Lower lobe of right lung (tissue), 2 donors: Measurements from ENCODE around the gene MYL6B. TPM values are rescaled to one million over a fixed set of nuclear protein-coding genes. Genes with fewer than 3 reads are reported as not detected.
A peak's percentile ranks its signal among the peaks of the same experiment; 100 is the strongest.

ENCODE experiments used
- ATAC-seq, 2 donors: fragments of 200-7000 bp; cut with Tn5 transposase; one replicate each; pipeline ENCODE4 v1.9.1; 2020 to 2022; ENCODE audit warnings: mild to moderate bottlenecking in 2 of 2, moderate library complexity in 2 of 2
- DNase-seq: peaks from one replicate; pipeline ENCODE4 v3.0.0-alpha.2; 2020
- H3K27ac ChIP-seq: fragments of 200-600 bp; one replicate; pipeline ENCODE4 v1.8.0; 2022
- H3K27me3 ChIP-seq: fragments of 200-600 bp; one replicate; pipeline ENCODE4 v1.8.0; 2022; ENCODE audit warnings: low read depth
- H3K36me3 ChIP-seq: fragments of 200-600 bp; one replicate; pipeline ENCODE4 v1.8.0; 2022; ENCODE audit warnings: mild to moderate bottlenecking
- H3K4me1 ChIP-seq: fragments of 200-600 bp; one replicate; pipeline ENCODE4 v1.8.0; 2022
- H3K4me3 ChIP-seq: fragments of 200-600 bp; one replicate; pipeline ENCODE4 v1.8.0; 2022; ENCODE audit warnings: mild to moderate bottlenecking
- H3K9me3 ChIP-seq: fragments of 200-600 bp; one replicate; pipeline ENCODE4 v1.8.0; 2022
- intact Hi-C: fragments of 100-400 bp; cut with DNase I; formaldehyde crosslinking; loops from one replicate; pipeline ENCODE4 v1.11.0; 2022
- total RNA-seq: library from RNA; stranded (reverse); fragmentation: NEBNext Ultra II Directional; extraction: Animal tissue kit (Norgen Biotek cat#: 25700); gene quantifications from one replicate; pipeline ENCODE4 v1.2.1, GENCODE V29; 2021
- TF ChIP-seq, protein P1 (sequence below): fragments of 200-600 bp; IDR thresholded peaks from one replicate; pipeline ENCODE4 v1.8.0; 2022; ENCODE audit warnings: antibody characterized with exemption, mild to moderate bottlenecking
- donor health status: DM: no; HTN: yes; CAD: no; lungs with severe emphysema.

MYL6B gene
- total RNA-seq, 1 donor from 2014 or later = 21.4 TPM

DNA sequence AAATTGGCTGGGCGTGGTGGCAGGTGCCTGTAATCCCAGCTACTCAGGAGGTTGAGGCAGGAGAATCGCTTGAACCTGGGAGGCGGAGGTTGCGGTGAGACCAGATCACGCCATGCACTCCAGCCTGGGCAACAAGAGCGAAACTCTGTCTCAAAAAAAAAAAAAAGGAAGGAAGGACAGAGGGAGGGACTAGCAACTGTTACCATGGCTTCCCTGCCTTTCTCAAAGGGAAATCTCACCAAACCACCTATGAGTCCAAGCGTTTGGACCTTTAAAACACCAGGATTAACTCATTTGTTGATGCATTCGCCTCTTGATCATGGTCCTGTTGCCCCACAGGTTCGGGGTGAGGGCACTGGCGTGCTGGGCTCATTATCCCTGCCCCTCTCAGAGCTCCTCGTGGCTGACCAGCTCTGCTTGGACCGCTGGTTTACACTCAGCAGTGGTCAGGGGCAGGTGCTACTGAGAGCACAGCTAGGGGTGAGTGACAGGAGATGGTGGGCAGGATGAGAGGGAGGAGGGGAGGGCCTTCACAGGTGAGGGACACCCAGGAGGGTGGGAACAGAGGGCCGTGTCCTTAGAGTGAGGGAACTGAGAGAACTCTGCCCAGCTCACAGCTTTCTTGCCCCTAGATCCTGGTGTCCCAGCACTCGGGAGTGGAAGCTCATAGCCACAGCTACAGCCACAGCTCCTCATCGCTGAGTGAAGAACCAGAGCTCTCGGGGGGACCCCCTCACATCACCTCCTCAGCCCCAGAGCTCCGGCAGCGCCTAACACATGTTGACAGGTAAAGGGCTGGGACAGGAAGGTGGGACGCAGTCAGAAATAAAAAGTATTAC lies 10.2 kb upstream of the MYL6B start:
- H3K27ac ChIP-seq = no peak overlapping the region
- TF ChIP-seq, protein P1, sequence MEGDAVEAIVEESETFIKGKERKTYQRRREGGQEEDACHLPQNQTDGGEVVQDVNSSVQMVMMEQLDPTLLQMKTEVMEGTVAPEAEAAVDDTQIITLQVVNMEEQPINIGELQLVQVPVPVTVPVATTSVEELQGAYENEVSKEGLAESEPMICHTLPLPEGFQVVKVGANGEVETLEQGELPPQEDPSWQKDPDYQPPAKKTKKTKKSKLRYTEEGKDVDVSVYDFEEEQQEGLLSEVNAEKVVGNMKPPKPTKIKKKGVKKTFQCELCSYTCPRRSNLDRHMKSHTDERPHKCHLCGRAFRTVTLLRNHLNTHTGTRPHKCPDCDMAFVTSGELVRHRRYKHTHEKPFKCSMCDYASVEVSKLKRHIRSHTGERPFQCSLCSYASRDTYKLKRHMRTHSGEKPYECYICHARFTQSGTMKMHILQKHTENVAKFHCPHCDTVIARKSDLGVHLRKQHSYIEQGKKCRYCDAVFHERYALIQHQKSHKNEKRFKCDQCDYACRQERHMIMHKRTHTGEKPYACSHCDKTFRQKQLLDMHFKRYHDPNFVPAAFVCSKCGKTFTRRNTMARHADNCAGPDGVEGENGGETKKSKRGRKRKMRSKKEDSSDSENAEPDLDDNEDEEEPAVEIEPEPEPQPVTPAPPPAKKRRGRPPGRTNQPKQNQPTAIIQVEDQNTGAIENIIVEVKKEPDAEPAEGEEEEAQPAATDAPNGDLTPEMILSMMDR = no peak
- no peaks in the 10 kb centered on the region for H3K9me3 ChIP-seq
- peak in 1 of 2 donors; percentile 21 for ATAC-seq
- DNase-seq = peak; percentile 38
- peaks cover 32% of the 10 kb centered on the region for H3K4me1 ChIP-seq
- peaks cover 82% of the 10 kb centered on the region for H3K36me3 ChIP-seq
- no peak overlapping the region for H3K4me3 ChIP-seq
- no peaks in the 10 kb centered on the region for H3K27me3 ChIP-seq
- intact Hi-C loops = no loop called here

DNA sequence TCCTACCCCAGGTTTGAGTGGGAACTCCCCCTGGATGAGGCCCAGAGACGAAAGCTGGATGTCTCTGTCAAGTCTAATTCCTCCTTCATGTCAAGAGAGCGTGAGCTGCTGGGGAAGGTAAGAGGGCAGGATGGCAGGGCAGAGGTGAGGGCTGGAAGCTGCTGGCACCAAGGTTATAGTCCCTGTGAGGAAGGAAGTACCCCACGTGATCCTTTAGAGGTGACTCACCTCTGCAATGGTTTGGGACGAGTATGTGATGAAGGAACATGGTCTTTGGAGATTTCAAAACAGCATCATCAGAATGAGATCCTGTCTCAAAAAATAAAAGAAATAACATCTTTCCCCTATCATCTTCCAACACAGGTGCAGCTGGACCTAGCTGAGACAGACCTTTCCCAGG lies 9.2 kb upstream of the MYL6B start:
- DNase-seq (no peak), ATAC-seq (no peak)
- no peak overlapping the region for H3K4me3 ChIP-seq
- H3K27ac ChIP-seq = peak overlapping the region; percentile 73
- peaks cover 71% of the 10 kb centered on the region for H3K36me3 ChIP-seq
- intact Hi-C loops = no loop called here
- no peaks in the 10 kb centered on the region for H3K9me3 ChIP-seq
- H3K4me1 ChIP-seq = peaks cover 37% of the 10 kb centered on the region
- TF ChIP-seq, protein P1 = no peak
- no peaks in the 10 kb centered on the region for H3K27me3 ChIP-seq

DNA sequence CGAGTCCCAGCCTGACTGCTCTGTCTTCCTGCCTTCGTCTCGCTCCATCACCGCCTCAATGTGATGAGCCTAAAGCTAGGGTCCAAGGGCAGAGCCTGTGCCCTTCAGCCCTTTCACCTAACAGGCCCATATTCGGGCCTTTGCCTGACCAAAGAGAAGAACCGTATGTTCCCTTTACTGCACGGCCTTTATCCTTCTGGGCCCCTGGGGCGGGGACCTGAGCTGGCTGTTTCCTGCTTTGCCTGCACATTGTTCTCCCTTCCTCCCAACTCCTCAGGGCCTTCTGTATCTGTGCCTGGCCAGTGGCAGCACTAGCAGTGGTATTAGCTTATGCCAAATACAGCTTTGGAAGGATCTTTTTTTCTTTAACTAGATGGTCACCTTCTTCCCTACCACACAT lies 8.5 kb upstream of the MYL6B start:
- no peaks in the 10 kb centered on the region for H3K27me3 ChIP-seq
- peaks cover 37% of the 10 kb centered on the region for H3K4me1 ChIP-seq
- TF ChIP-seq, protein P1 = no peak
- H3K9me3 ChIP-seq = no peaks in the 10 kb centered on the region
- peak; percentile 42 to 55 for ATAC-seq
- H3K27ac ChIP-seq = peak overlapping the region; percentile 73
- peaks cover 65% of the 10 kb centered on the region for H3K36me3 ChIP-seq
- peak; percentile 41 for DNase-seq
- intact Hi-C loops = no loop called here
- H3K4me3 ChIP-seq = no peak overlapping the region

DNA sequence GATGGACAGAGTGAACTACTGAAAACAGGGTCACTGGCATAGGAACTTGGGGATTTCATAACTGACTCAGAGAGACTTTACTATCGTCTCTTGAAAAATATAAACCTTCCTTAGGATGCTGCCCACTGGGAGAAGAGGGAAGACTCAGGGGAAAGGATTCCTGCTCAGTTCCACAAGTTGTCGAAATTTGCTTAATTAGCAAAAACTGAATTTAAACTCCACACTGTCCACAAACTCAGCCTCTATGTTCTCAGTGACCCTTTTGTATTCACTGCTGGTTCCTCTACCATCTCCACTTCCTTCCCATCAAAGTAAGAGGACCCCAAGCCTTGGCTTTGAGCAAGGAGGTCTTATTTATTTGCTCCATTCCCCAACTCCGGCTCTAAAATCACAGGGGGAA lies 7.2 kb upstream of the MYL6B start:
- ATAC-seq (no peak), DNase-seq (no peak)
- TF ChIP-seq, protein P1 = no peak
- no peaks in the 10 kb centered on the region for H3K9me3 ChIP-seq
- peak overlapping the region; percentile 73 for H3K27ac ChIP-seq
- no peaks in the 10 kb centered on the region for H3K27me3 ChIP-seq
- H3K36me3 ChIP-seq = peaks cover 51% of the 10 kb centered on the region
- peaks cover 37% of the 10 kb centered on the region for H3K4me1 ChIP-seq
- intact Hi-C loops = no loop called here
- H3K4me3 ChIP-seq = no peak overlapping the region

DNA sequence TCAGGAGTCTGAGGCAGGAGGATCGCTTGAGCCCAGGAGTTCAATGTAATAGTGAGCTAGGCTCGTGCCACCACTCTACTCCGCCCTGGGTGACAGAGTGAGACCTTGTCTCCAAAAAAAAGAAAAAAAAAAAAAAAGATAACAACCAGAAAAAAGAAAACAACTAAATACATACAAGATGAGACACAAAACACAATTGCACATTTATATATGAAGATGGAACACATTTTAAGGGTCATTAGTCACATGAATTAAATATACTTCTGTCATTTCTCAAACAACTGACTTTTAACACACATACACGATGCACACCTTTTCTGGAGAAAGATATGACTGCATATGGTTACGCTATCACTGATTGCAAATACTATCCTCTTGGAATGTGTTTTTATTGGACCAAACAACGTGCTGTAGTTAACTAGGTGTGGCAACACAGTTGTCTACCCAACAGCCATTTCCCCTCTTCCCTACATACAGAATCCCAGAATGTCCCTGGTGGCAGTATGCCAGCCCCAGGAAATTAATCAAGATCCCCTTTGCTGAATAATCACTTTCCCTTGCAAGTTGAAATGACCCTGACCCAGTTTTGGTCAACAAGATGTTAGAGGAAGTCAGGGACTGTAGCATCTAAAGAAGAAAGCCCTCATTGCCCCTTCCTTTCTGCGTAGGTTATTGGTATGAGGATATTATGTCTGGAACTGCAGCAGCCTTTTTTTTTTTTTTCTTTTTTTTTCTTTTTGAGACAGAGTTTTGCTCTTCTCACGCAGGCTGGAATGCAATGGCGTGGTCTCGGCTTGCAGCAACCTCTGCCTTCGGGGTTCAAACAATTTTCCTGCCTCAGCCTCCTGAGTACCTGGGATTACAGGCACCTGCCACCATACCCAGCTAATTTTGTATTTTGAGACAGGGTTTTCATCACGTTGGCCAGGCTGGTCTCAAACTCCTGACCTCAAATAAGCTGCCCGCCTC lies 5.6 kb upstream of the MYL6B start:
- H3K4me1 ChIP-seq = peaks cover 49% of the 10 kb centered on the region
- peaks cover 37% of the 10 kb centered on the region for H3K36me3 ChIP-seq
- TF ChIP-seq, protein P1 = no peak
- H3K4me3 ChIP-seq = no peak overlapping the region
- H3K27me3 ChIP-seq = no peaks in the 10 kb centered on the region
- H3K27ac ChIP-seq = no peak overlapping the region
- DNase-seq = peak; percentile 22
- intact Hi-C loops = no loop called here
- no peaks in the 10 kb centered on the region for H3K9me3 ChIP-seq
- ATAC-seq = no peak
